GM12891 (cell line): ENCODE data around the gene PIK3R1.

Source experiments
- POLR2A ChIP-seq: IDR thresholded peaks from 2 replicates; pipeline ENCODE4 v1.6.1; 2011; ENCODE audit warnings: low read depth, low read length, control low read depth
- POLR2AphosphoS5 ChIP-seq: IDR thresholded peaks from 2 replicates; pipeline ENCODE4 v1.6.1; 2011; ENCODE audit warnings: low read depth, low read length, control low read depth

DNA sequence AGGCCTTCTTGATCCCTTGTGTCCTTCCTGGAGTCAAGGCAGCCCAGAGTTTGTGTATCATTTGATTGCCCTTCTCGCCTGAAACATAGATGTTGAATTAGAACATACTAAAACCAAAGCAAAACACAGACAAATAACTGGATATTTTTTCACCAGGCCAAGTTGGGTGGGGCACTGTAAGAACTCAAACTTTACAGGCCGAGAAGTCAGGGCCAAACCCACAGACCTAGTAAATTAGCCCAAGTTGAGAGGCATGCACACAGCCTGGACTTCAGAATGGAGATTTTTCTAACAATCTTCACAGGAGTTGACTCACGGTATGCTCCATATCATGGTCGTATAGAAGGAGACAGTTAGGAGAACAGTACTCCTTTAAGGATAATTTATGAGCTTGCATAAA, 121.7 kb downstream of the PIK3R1 start:
- no peak for TF ChIP-seq POLR2AphosphoS5
- TF ChIP-seq POLR2A: no peak
